HCT116 (cell line): ENCODE results near the gene LY6G6D. TPM values are rescaled to one million over a fixed set of nuclear protein-coding genes. Genes with fewer than 3 reads are reported as not detected.
A peak's percentile ranks its signal among the peaks of the same experiment; 100 is the strongest.

Experiments used
- ATAC-seq: fragments of 200-7000 bp; cut with Tn5 transposase; 2 replicates; pipeline ENCODE4 v1.9.1; 2020; ENCODE audit warnings: mild to moderate bottlenecking, moderate library complexity
- BruUV-seq: library from RNA; stranded (reverse); fragments of 400-500 nt; replicated peaks from 2 replicates; lab custom pipeline; 2021; lab: Mats Ljungman, UMichigan
- CTCF ChIA-PET: fragments of 300-600 bp; sonication (Branson Sonifier 250); formaldehyde crosslinking; loops from one replicate; lab custom pipeline; 2021; ENCODE audit warnings: antibody characterized with exemption; lab: Charles Lee
- POLR2A ChIA-PET: fragments of 300-600, 350-600 bp; sonication (Branson Sonifier 250); formaldehyde crosslinking; loops from one replicate; lab custom pipeline; 2021; ENCODE audit warnings: antibody characterized with exemption; lab: Charles Lee
- RAD21 ChIA-PET, 2 experiments: fragments of 300-600 bp; sonication (Branson Sonifier 250); formaldehyde crosslinking; loops; one replicate each; lab custom pipeline; 2023; ENCODE audit warnings: low total read pairs in 2 of 2; ENCODE audit not compliant: uncharacterized antibody in 2 of 2, unreplicated experiment in 2 of 2, low non-redundant PET in 1 of 2; lab: Charles Lee
- DNase-seq: peaks from one replicate; pipeline ENCODE4 v3.0.0-alpha.2; 2010; ENCODE audit warnings: low read depth, low spot score
- H2AFZ ChIP-seq: fragments of 200-600 bp; shearing (Covaris generic), sonication (generic); 2 replicates; pipeline ENCODE4 v1.6.1; 2017; ENCODE audit warnings: low read depth, mixed run types, mixed read lengths, antibody characterized with exemption, low read length; ENCODE audit not compliant: poor library complexity, severe bottlenecking
- H3K27ac ChIP-seq: 2 replicates; pipeline ENCODE4 v1.5.1; 2012; ENCODE audit warnings: low read depth, low read length
- H3K27me3 ChIP-seq: fragments of 200-600 bp; sonication (generic); 2 replicates; pipeline ENCODE4 v1.6.1; 2016; ENCODE audit warnings: mixed run types, low read length, mixed read lengths; ENCODE audit not compliant: insufficient read depth
- H3K36me3 ChIP-seq, 2 experiments: fragments of 200-500 bp in 1 of 2; fragments of 200-600 bp in 1 of 2; sonication (Bioruptor generic) in 1 of 2; sonication (generic) in 1 of 2; 2 replicates each; pipeline versions ENCODE4 v1.5.1 to v1.6.1; 2014 to 2016; ENCODE audit warnings: low read length in 2 of 2, inconsistent platforms in 1 of 2, mixed read lengths in 1 of 2, mixed run types in 1 of 2; ENCODE audit not compliant: insufficient read depth in 2 of 2, control insufficient read depth in 1 of 2
- H3K4me1 ChIP-seq, 2 experiments: fragments of 200-600 bp in 1 of 2; sonication (generic) in 1 of 2; 2 replicates each; pipeline versions ENCODE4 v1.5.1 to v1.6.1; 2012 to 2017; ENCODE audit warnings: low read length in 2 of 2, inconsistent platforms in 1 of 2, mild to moderate bottlenecking in 1 of 2, mixed read lengths in 1 of 2, mixed run types in 1 of 2, moderate library complexity in 1 of 2; ENCODE audit not compliant: insufficient read depth in 2 of 2, control insufficient read depth in 1 of 2
- H3K4me2 ChIP-seq: fragments of 200-600 bp; sonication (generic); 2 replicates; pipeline ENCODE4 v1.6.1; 2017; ENCODE audit warnings: mixed run types, low read length, mixed read lengths
- H3K4me3 ChIP-seq, 2 experiments: fragments of 200-600 bp in 1 of 2; sonication (generic) in 1 of 2; replicated peaks in 1 of 2; 2 replicates each; pipeline ENCODE4 v1.5.1; 2011 to 2016; ENCODE audit warnings: low read length in 2 of 2, control low read depth in 1 of 2, low read depth in 1 of 2, mild to moderate bottlenecking in 1 of 2, mixed read lengths in 1 of 2, mixed run types in 1 of 2
- H3K79me2 ChIP-seq: fragments of 200-600 bp; sonication (generic); 2 replicates; pipeline ENCODE4 v1.6.1; 2017; ENCODE audit warnings: mild to moderate bottlenecking, mixed run types, low read length, moderate library complexity, mixed read lengths; ENCODE audit not compliant: insufficient read depth
- H3K9ac ChIP-seq: fragments of 200-600 bp; sonication (generic); 2 replicates; pipeline ENCODE4 v1.6.1; 2016; ENCODE audit warnings: low read length, mixed read lengths
- H3K9me2 ChIP-seq: fragments of 200-600 bp; sonication (generic), shearing (Covaris generic); 2 replicates; pipeline ENCODE4 v1.6.1; 2017; ENCODE audit warnings: mixed run types, mild to moderate bottlenecking, moderate library complexity; ENCODE audit not compliant: insufficient read depth
- H3K9me3 ChIP-seq, 2 experiments: fragments of 200-500 bp in 1 of 2; fragments of 200-600 bp in 1 of 2; sonication (Bioruptor generic) in 1 of 2; sonication (generic) in 1 of 2; 2 replicates each; pipeline ENCODE4 v1.6.1; 2014 to 2017; ENCODE audit warnings: low read length in 2 of 2, mixed read lengths in 2 of 2, inconsistent platforms in 1 of 2, low read depth in 1 of 2, mild to moderate bottlenecking in 1 of 2, mixed run types in 1 of 2, moderate library complexity in 1 of 2; ENCODE audit not compliant: control insufficient read depth in 1 of 2, insufficient read depth in 1 of 2
- H4K20me1 ChIP-seq: fragments of 200-600 bp; sonication (generic), shearing (Covaris generic); 2 replicates; pipeline ENCODE4 v1.6.1; 2017; ENCODE audit warnings: mixed run types, mild to moderate bottlenecking, moderate library complexity; ENCODE audit not compliant: insufficient read depth
- CTCF ChIP-seq, 3 experiments: fragments of 200-600 bp in 1 of 3; sonication (generic) in 1 of 3; IDR thresholded peaks in 2 of 3; conservative IDR thresholded peaks in 1 of 3; 2 replicates each; pipeline ENCODE4 v1.5.1; 2012 to 2017; ENCODE audit warnings: low read depth in 2 of 3, low read length in 2 of 3, antibody characterized with exemption in 1 of 3, borderline replicate concordance in 1 of 3, control low read depth in 1 of 3, mild to moderate bottlenecking in 1 of 3, mixed read lengths in 1 of 3, mixed run types in 1 of 3, moderate library complexity in 1 of 3; ENCODE audit not compliant: insufficient read depth in 1 of 3
- EZH2 ChIP-seq: fragments of 200-600 bp; sonication (generic); IDR thresholded peaks from 2 replicates; pipeline ENCODE4 v1.6.1; 2017; ENCODE audit warnings: antibody characterized with exemption, mixed run types
- MAX ChIP-seq: IDR thresholded peaks from 2 replicates; pipeline ENCODE4 v1.6.1; 2012
- POLR2AphosphoS5 ChIP-seq: IDR thresholded peaks from 2 replicates; pipeline ENCODE4 v1.6.1; 2011; ENCODE audit warnings: mild to moderate bottlenecking, low read depth, low read length, moderate library complexity
- RAD21 ChIP-seq: IDR thresholded peaks from 2 replicates; pipeline ENCODE4 v1.6.1; 2012; ENCODE audit warnings: low read depth, mild to moderate bottlenecking
- SRF ChIP-seq: IDR thresholded peaks from 2 replicates; pipeline ENCODE4 v1.6.1; 2012; ENCODE audit warnings: low read depth
- YY1 ChIP-seq: IDR thresholded peaks from 2 replicates; pipeline ENCODE4 v1.6.1; 2011; ENCODE audit warnings: low read length, low read depth, moderate library complexity, mild to moderate bottlenecking; ENCODE audit not compliant: insufficient replicate concordance; ENCODE audit errors: extremely low read depth
- ZNF274 ChIP-seq: fragments of 200-500 bp; sonication (Bioruptor generic); IDR thresholded peaks from 2 replicates; pipeline ENCODE4 v1.6.1; 2014; ENCODE audit warnings: mild to moderate bottlenecking, low read depth, low read length, inconsistent platforms
- intact Hi-C: fragments of 100-400 bp; cut with micrococcal nuclease; formaldehyde crosslinking; loops from 2 replicates; pipeline ENCODE4 v1.10.0; 2022
- total RNA-seq: library from RNA; stranded (reverse); gene quantifications from one replicate; pipeline ENCODE4 v1.2.1, GENCODE V29; 2021; ENCODE audit not compliant: unreplicated experiment

LY6G6D gene
- total RNA-seq, 1 experiment from 2014 or later, result not detected

GRCh38 chr6:31680226-31681134 lies 34.7 kb upstream of the LY6G6D start, which contains the start of gene LY6G5C:
Gene LY6G5C (minus strand): TSS chr6:31681067. CDS start chr6:31680373, 694 bp downstream.
- H3K4me1 ChIP-seq, result peaks cover 4 to 19% of the 10 kb centered on the region in 2 experiments; a peak in 3 of 4 replicates
- H3K9me2 ChIP-seq, result no peaks in the 10 kb centered on the region
- ATAC-seq (peak; percentile 85), DNase-seq (peak; percentile 73)
- CTCF ChIA-PET, result interaction anchor here (0.7 to 2.2 kb wide), 5 partner anchors 58 to 272 kb away, joined by 3 to 9 read pairs (median 5); partner anchors contain the start of gene MSH5
- H3K36me3 ChIP-seq, result no peaks in the 10 kb centered on the region
- peak within 1 kb of the TSS; percentile 85 for H3K4me2 ChIP-seq
- no peak for TF ChIP-seq EZH2
- TF ChIP-seq MAX, result no peak
- peak; percentile 43 to 90 (median 65) for TF ChIP-seq CTCF (IDR thresholded peaks at IDR 0.05 in 2 of 3, conservative IDR thresholded peaks at IDR 0.05 in 1 of 3; ENCODE audit: borderline replicate concordance in 1 of 3, insufficient read depth in 1 of 3, low read depth in 2 of 3, low read length in 2 of 3)
- TF ChIP-seq YY1, result peak; percentile 74
- TF ChIP-seq SRF, result no peak
- TF ChIP-seq RAD21, result peak; percentile 99
- TF ChIP-seq ZNF274, result no peak
- TF ChIP-seq POLR2AphosphoS5, result 0 out of 2 replicates have a peak, but pooled peaks have one; percentile 11
- no TSS peak for BruUV-seq
- RAD21 ChIA-PET, result interaction anchor here (0.6 to 0.9 kb wide), 3 partner anchors 55 to 370 kb away, joined by 3 read pairs; no protein-coding TSS in a partner anchor
- peak within 1 kb of the TSS; percentile 70 for H3K27ac ChIP-seq
- H3K79me2 ChIP-seq, result no peaks in the 10 kb centered on the region
- intact Hi-C loops, result loop anchor here (1.0 to 2.0 kb wide), 5 partner anchors 50 to 272 kb away; partner anchors contain the start of gene HSPA1B
- H3K4me3 ChIP-seq, result peak within 1 kb of the TSS; percentile 53 to 61
- H3K9me3 ChIP-seq, result no peaks in the 10 kb centered on the region
- H2AFZ ChIP-seq, result peak within 1 kb of the TSS; percentile 73
- H3K9ac ChIP-seq, result peak within 1 kb of the TSS; percentile 64
- no peaks in the 10 kb centered on the region for H4K20me1 ChIP-seq
- no peaks in the 10 kb centered on the region for H3K27me3 ChIP-seq
- POLR2A ChIA-PET, result interaction anchor here (0.7 to 0.9 kb wide), 2 partner anchors 49 to 147 kb away, joined by 3 read pairs; partner anchors contain the start of genes DDAH2 and HSPA1B
